GM19463 (cell line): ENCODE measurements around the gene RCCD1.
"Not testable (repeated sequence)": the region's sequence is repeated elsewhere in the genome, so short reads cannot be mapped to it uniquely, and the experiment has no call there.

ENCODE experiments used
- ATAC-seq: cut with Tn5 transposase; IDR thresholded peaks from one replicate; pipeline ENCODE4 v1.9.1; 2021; ENCODE audit warnings: mild to moderate bottlenecking, moderate library complexity; ENCODE audit not compliant: unreplicated experiment

The RCCD1 gene

DNA sequence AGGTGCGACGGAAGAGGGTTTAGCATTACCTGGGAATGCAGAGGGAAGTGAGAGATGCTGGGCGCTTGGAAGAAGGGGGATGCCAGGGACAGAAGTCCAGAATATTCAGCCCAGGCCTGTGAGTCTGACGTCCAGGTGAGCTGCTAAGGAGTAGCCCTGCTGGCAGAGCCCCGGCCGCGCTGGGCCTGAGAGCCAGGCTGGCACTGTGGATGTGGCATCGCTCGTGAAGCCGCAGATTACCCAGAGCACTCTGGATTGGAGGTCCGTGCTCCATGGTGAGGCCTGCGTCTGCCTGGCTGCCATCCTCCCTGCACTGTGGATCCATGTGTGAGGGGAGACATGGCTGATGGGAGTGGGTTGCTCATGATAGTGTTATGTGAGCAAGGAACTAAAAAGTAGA, 37.1 kb upstream of the RCCD1 start:
- no peak for ATAC-seq

- no peak for ATAC-seq
These were observed 36.5 kb upstream of the RCCD1 start for GRCh38 chr15:90918034-90918788.

DNA sequence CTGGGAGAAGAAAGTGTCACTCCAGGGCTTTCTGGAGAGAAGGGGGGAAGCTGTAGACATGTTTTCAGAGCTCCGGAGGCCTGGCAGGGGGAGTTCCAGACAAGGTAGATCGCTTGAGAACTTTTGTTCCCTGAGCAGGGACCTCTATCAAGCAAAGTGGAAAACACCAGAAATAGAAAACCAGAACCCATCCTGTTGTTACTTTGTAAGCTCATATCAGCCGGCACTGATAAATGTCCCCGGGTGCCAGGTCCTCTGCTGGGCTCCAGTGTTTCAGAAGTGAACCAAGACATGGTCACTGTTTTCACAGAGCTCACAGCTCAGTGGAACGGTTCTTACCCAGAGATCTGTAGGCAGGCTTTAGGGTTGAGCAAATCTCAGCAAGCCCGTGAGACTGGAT, 35.8 kb upstream of the RCCD1 start:
- ATAC-seq = no peak

- ATAC-seq = no peak
These were observed 32.8 kb upstream of the RCCD1 start for GRCh38 chr15:90921887-90922286.

- ATAC-seq = peak; percentile 90
These were observed 31.9 kb upstream of the RCCD1 start for GRCh38 chr15:90922712-90923322.

DNA sequence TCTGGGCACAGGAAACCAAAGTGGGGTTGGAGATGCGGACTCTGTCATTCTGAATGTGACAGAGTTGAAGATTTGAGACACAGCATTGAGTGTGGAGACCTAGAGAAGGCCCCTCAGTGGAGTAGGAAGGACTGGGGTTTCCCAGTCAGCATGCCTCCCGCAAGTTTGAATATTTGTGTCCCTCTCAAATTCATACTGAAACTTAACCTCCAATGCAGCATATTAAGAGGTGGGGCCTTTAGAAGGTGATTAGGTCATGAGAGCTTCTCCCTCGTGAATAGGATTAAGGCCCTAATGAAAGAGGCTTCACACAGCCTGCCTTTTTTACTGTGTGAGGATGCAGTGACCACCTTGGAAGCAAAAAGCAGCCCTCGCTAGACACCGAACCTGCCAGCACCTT, 30.3 kb upstream of the RCCD1 start:
- peak; percentile 64 for ATAC-seq

GRCh38 chr15:90926766-90927165, 27.9 kb upstream of the RCCD1 start:
- not testable (repeated sequence) for ATAC-seq

- not testable (repeated sequence) for ATAC-seq
These were observed 26.6 kb upstream of the RCCD1 start for GRCh38 chr15:90928106-90928505.

DNA sequence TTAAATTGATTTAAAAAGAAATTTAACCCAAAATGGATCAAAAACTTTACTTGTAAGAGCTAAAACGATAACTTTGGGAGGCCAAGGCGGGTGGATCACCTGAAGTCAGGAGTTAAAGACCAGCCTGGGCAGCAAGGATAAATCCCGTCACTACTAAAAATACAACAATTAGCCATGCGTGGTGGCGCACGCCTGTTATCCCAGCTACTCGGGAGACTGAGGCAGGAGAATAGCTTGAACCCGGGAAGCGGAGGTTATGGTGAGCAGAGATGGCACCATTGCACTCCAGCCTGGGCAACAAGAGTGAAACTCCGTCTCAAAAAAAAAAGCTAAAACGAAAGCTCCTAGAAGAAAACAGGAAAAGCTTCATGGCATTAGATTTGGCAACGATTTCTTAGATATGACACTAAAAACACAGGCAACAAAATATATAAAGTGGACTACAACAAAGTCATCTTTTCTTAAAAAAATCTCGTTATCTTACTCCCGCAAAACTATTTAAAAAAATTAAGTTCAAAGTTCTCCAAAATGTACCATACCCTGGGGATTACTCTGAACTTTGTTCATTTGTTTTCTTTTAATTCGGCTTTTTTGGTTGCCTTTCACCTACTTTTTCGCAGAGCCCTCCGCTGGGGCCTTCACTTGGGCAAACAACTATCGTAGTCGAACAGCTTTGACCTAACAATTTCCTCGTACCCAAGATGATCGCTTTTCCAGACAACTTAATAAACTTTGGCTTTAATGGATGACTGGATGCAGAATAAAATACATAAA, 25.3 kb upstream of the RCCD1 start:
- no peak for ATAC-seq

DNA sequence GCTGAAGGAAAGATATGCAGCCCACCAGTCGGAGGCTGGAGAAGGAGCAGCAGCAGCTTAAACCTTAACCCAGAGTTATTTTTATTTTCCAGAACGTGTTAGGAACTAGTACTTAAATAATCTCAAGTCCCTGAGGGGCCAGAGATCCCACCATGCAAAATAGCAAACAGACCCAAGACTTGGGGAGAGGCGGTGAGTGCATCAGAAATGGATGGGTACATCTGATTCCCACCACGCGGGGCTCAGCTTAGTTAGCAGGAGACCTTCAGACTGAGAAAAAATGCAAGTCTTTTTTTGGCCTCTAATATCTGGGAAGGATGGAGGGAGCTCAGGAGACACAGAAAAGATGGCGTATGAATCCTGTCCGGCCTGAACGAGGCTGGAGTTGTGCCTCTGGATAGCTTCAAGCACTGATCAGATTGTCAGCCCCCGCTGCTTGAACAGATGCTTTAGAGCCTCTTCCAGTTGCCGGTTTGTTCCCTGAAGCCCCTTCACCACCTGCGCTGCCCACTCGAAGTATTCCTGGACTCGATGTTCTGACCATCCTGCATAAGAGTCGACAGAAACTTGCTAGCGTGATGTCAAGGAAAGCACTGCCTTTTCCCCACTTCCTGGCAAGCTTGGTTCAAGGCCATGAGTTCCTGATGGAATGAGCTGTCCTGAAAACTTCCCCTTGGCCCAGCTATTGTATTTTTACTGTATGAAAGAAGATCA, 23.7 kb upstream of the RCCD1 start:
- no peak for ATAC-seq

DNA sequence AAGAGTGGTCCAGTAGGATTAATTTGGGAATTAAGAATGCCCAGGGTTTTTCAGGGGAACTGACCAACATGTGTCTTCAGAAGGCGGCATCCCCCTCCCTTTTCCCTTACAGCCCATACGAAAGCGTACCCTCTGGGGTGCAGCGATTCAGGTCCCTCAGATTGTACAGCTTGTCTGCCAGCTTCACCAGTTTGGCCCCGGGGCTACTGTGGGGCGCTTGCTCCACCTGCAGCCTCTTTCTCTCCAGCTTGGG, 23.2 kb upstream of the RCCD1 start:
- no peak for ATAC-seq

GRCh38 chr15:90931828-90932659, 22.6 kb upstream of the RCCD1 start, which contains the start of gene HDDC3:
Gene HDDC3, minus strand, starts transcription at chr15:90932549. Its CDS starts 9 bp downstream, at chr15:90932540.
- ATAC-seq = peak; percentile 51

GRCh38 chr15:90932660-90932991, 22.1 kb upstream of the RCCD1 start:
- ATAC-seq = no peak

- no peak for ATAC-seq
These were observed 21.4 kb upstream of the RCCD1 start for GRCh38 chr15:90933301-90933700.

DNA sequence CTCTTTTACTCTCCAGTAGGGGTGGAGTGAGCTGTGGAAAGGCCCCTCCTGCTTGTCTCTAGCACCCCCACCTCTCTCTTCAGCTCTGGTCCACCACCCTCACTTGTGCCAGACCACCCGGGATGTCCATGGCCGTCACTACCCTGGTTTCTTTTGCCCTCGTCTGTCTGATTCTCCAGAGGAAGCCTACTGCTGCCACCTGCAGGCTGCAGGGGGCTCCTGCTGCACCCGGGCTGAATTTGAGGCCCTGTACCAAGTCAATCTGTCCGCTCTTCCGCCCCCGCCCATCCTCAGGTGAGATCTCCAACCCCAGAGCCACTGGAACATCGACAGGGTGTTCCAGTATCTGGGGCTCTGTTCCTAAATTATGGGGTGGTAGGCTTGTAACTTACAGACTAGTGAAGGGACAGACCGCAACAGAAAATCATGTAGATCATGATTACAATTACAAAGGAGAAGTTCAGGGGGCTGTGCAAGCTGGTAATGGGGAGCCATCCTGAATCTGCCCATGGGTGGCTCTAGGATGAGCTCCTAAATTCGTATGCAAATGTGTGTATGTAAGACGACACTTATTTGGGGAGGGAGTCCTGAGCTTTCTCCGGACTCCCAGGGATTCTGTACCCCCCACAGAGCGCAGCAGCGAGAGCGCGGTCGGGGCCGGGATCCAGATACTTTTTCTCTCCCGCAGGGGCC, 20.3 kb upstream of the RCCD1 start:
- peak; percentile 27 for ATAC-seq

DNA sequence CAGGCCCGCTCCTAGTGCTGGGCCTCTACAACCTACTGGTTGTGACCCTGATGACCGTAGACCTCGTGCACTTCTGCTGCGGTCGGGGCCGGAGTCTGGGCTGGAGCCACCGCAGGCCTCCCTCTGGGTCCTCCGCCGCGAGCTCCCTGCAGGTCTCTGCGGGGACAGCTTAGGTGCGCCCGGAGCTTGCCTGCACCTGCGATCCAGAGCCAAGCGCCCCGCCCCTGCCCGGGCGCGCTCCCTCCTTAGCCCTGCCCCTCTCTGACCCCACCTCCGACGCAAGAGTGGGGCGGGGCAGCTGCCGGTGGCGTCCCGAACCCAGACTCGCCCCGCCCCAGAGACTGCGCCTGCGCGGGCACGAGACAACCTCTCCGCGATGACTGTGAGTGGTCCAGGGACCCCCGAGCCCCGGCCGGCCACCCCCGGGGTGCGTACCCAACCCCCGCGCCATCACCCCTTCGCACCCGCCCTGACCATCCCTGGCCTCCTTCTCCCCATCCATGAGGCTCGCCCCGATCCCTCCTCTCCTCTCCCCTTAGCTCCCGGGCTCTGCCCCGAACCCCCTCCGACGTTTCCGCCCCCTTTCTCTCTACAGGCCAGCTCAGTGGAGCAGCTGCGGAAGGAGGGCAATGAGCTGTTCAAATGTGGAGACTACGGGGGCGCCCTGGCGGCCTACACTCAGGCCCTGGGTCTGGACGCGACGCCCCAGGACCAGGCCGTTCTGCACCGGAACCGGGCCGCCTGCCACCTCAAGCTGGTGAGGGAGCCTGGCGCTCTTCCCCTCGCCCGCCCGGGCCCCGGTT, 19.5 kb upstream of the RCCD1 start, which contains the start of gene UNC45A:
Gene UNC45A, plus strand, starts transcription at position 337 of the 803 bp plus-strand sequence. Its CDS starts 40 bp downstream, at position 377.
- ATAC-seq = peak; percentile 58

DNA sequence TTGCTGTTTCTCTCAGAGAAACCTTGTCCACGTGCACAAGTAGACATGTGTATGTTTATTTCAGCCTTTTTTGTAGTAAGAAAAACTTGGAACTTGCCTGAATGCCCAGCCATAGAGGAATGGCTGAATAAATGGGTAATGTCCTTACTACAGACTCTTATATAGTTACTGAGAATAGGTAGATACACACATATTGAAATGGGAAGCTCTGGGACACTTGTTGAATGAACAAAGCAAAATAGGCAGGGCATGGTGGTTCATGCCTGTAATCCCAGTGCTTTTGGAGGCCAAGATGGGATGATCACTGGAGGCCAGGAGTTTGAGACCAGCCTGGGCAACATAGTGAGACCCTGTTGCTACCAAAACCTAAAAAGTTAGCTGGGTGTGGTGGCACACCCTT, 17.9 kb upstream of the RCCD1 start:
- ATAC-seq = no peak

- no peak for ATAC-seq
These were observed 16.4 kb upstream of the RCCD1 start for GRCh38 chr15:90938261-90938660.

- ATAC-seq = no peak
These were observed 14.9 kb upstream of the RCCD1 start for GRCh38 chr15:90939756-90940155.
